Measurements from ENCODE around the gene NARF.
"Not testable (repeated sequence)": the region's sequence is repeated elsewhere in the genome, so short reads cannot be mapped to it uniquely, and the experiment has no call there.

NARF gene

DNA sequence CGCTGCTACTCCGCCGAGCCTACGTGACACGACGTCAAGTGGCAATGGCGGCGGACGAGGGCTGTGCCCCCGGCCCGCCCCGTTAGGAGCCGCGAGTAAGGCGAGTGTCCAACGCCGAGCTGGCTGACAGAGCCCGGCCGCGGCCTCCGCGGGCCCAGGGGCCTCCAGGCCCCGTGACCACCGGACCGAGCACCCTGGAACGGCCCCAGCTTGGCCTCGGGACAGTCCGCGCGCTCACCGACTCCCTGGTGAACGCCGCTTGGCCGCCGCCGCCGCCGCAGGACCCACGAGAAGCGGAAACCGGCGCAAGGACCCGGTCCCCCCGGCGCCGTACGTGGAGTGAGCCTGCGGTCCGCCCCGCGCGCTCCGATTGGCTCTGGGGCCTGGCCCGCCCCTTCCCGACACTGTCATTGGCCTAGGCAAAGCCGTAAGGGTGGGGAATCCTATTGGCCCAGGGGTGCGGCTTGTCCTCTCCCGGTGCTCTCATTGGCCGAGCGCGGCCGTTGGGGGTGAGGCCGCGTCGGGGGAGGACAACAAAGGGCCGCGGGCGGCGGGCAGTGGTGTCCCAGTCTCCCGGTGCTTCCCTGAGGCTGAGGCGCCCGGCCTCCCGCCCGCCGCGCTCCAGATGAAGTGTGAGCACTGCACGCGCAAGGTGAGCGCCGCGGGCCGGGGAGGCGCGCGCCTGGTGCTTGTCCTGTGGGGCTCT is at the start of gene NARF:
Gene NARF, plus strand, starts transcription at position 563 of the 706 bp plus-strand sequence. Its CDS starts 63 bp downstream, at position 626.
- peak; percentile 100 for DNase-seq (ENCODE audit: low spot score)

DNA sequence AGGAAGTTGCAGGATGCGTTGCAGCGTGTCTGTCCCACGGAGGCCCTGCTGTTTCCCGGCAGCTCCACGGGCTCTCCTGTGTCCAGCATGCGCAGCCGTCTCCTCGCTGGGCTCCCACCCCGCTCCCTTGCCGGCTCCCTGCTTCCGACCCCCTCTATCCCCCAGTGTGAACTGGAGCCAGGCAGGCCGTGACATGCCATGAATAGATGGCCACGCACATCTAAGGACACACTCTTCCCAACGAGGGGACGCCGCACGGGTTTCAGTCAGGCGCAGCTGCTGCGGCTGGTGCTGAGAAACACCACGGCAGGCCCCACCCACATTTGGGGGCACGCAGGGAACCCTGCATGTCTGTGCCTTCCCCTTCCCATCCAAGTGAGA is 49.6 kb upstream of the NARF start:
- no peak for DNase-seq (ENCODE audit: low spot score)

DNA sequence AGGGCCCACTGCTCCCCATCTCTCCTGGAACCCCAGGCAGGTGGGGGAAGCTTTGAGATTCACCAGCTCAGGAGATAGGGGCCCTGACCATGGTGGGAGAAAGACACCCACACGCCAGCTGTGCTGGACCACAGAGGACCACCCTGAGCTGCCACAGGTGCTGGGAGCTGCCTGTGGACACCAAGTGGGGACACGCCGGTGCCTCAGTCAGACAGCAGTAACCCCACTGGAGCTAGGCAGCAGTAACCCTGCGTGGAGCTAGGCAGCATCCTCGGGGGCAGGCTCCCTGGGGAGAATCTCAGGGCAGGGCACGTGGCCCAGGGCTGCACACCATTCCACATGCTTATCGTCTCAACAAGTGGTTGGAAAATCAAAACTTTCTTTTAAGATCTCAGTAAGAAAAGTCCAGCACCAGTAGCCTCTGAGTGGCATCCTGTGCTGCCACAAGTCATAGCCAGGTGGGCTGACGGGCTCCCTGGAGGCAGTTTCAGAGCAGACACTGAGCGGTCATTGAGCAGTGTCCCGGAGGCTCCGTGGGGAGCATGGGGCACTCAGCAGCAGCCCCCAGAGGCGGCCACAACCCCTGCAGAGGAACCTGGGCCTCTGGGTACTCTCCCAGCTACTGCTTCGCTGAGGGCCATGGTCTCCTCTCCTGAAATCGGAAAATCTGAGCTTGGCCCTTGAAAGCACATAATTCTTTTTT is 48.4 kb upstream of the NARF start:
- DNase-seq (ENCODE audit: low spot score): no peak

DNA sequence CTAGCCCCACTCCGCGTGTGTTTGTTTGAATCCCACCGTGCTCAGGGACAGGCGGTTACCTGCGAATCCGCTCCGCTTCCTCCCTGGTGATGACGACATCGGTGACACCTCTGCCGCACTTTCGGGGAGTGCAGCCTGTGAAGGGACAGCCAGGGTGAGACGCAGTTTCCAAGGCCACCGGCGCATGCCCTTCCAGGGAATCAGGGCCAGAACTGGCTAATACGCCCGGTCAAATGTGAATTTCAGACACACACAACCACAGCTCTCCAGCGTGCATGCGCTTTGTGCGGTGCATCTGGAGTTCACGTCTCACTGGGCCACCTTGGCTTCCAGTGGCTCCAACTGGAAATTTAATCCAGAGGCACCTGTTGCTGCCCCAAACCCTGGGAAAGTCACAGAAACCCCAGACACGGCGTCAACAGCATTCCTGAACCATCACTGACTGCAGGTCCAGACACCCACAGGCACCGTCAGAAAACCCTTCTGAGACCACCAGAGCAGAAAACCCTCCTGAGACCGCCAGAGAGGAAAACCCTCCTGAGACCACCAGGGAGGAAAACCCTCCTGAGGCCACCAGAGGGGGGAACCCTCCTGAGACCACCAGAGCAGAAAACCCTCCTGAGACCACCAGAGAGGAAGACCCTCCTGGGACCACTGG is 47.0 kb upstream of the NARF start:
- no peak for DNase-seq (ENCODE audit: low spot score)

DNA sequence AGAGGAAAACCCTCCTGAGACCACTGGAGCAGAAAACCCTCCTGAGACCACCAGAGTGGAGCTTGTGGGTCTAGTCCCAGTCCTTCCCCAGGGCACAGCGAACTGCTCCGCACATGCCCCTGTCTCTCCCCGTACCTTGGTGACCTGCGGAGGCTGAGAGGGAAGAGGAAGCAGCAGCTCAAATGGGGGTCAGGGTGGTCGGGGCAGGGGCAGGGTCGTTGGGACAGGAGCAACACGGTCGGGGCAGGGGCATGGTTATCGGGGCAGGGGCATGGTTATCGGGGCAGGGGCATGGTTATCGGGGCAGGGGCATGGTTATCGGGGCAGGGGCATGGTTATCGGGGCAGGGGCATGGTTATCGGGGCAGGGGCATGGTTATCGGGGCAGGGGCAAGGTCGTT is 46.5 kb upstream of the NARF start:
- not testable (repeated sequence) for DNase-seq (ENCODE audit: low spot score)

DNA sequence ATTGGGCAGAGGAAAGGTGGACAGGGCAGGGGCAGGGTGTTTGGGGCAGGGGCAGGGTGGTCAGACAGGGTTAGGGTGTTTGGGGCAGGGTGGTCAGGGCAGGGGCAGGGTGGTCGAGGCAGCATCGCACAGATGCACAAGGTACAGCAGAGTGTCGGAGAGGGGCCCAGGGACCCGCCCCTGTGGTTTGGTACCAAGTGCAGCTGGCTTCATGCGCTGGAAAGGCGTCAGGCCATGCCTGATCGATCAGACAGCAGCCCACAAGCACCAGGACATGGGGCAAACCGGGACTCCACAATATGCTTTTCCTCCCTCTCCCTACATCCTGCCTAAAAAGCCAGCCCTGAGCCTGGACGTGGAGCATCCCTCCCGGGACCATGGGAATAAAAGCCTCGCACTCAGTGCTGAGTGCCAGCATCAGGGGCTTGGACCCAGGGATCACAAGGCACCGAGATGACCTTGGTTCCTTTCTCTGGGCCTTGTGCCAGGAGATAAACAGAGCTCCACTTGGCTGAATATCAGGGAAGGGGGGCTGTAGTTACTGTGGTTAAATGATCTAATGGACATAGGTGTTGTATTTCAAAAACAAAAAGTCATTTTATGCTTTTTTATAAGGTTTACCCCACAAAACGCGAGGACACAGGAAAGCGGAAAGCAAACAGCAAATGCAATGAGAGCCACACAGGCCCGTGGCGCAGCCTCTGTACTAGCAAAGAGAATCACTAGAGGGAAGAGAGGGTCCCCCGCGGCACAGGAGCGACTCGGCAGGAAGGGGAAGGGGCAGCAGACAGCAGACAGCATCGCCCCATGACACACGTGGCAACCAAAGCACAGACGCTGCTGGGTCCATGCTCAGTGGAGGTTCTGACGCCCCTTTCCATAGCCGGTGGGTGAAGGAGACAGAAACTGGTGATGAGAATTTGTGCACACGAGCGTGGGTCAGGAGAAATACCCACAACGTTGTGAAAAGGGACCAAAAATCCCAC is 45.7 kb upstream of the NARF start:
- no peak for DNase-seq (ENCODE audit: low spot score)

DNA sequence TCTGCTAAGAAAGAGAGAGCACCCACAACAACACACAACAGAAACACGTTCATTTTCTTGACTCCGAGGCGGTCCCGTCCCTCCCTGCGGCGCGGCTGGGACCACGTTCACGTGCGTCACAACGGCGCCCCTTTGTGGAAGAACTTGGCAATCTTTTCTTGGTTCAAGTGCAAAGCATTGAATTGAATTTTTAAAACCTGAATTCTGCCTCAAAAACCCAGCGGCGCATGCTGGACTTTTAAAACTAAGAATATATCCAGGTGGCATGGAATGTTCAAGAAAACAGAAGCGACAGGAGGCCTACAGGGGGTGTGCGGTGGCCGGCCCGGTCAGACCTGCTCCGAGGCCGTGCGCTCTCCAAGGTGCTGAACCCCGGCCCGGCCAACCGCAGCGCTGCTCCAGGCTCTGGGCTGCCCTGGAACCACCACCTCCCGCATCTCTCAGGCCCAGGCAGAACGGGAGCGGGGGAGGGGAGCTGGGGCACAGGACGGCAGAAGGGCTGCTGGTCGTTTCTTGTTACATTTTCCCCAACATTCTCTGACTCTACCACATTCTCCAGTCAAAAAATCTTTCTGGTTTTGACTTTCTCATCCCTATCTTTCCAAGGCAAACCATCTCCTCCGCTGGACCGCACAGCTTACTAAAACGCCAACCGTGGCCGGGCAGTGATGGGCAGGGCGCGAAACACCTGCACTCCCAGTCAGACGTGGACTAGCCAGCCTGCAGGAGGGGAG is 43.8 kb upstream of the NARF start:
- DNase-seq (ENCODE audit: low spot score): peak; percentile 93

DNA sequence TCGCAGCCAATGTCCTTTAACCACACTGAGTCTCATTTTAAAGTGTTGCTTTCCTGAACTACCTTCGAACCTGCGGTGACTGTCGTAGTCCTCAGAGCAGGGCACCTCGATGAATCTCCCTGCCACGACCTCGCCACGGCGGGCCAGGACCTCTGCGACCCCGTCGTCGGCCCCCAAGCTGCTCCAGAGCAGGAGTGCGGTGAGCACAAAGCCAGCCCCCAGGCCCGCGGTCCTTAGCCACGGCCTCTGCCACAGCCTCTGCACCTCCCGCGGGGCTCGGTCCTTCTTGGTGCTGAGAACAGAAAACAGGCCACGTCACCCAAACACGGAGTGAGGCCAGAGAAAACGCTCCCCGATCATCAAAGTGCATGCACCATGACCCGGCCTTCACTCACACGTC is 43.2 kb upstream of the NARF start:
- DNase-seq (ENCODE audit: low spot score): no peak

DNA sequence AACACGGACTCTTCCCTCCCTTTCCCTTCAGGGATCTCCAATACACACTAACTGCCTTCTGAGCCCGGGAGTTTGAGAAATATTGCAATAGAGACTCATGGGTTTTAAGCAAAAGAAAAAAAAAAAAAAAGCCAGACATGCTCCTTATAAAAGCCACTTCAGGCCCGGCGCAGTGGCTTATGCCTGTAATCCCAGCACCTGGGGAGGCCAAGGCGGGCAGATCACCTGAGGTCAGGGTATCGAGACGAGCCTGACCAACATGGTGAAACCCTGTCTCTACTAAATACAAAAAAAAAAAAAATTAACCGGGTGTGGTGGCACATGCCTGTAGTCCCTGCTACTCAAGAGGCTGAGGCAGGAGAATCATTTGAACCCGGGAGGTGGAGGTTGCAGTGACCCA is 42.8 kb upstream of the NARF start:
- no peak for DNase-seq (ENCODE audit: low spot score)

DNA sequence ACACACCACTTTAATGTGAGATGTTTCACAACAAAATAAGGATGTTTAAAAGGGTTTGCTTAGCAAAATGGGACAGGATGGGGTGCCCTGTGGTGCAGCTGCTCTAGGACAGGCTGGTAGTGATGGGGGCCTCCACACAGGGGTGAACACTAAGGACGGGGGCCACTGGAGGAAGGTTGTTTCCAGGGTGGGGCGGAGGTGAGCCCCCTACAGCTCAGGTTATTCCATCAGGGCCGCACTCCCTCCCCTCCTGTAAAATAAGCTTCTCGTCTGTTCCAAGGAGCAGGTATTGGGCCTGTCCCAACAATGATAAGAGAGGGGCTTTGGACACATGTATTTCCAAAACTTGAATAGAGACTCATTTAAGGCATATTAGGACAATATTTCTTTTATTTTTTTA is 42.3 kb upstream of the NARF start:
- no peak for DNase-seq (ENCODE audit: low spot score)

DNA sequence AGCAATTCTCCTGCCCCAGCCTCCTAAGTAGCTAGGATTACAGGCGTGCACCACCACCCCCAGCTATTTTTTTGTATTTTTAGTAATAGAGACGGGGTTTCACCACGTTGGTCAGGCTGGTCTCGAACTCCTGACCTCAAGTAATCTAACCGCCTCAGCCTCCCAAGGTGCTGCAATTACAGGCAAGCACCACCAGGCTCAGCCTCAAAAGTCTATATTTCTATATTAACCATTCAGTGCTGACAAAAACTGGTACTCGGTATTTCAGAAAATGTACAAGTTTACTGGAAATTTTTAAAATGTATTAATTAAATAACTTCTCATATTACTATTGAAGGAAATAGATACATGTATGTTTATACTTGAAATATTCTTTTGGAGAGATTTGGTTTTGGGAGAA is 41.8 kb upstream of the NARF start:
- DNase-seq (ENCODE audit: low spot score): no peak

DNA sequence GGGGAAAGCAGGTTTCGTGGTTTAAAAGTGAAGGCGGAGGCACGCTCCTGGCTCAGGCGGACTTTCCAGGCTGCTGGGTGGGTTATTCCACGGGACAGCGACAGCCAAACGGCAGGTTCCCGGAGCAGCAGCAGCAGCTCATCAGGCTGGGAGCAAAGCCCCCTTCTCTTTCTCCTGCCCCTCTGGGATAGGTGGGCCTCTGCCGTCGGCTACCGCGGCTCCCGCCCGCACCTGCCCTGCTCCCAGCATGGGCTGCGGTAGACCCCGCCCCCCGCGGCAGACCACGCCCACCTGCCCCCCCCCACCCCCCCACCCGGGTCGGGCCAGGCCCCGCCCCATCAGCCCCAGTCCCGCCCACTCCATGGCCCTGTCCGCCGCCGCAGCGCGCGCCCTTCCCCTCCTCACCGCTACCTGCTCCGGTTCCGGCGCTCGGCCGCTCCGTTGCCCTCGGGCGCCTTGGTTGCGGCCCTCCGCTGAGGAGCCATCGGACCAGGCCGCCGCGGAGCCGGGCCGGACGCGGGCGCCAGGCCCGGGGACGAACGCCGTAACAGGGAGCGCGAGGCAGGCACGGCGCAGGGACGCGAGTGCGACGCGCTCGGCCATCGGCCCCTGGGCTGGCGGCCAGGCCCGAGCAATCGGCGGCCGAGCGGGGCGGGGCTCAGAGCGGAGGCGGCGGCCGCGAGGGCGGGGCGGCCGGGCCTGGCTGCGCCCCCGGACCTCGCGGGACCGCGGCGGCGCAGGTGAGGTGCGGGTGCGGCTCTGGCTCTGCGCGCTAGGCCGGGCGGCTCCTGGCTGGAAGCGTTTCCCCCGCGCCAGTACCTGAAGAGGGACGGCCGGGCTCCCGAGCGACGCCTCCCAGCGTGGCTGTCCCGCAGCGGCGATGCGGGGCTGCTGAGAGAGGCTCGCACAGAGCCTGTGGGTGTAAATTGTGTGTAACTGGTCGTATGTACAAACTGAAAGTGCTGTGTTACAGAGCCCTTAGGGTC is 40.2 kb upstream of the NARF start, which contains the start of the genes HEXD and OGFOD3:
Gene HEXD, plus strand, starts transcription at position 347 of the 986 bp plus-strand sequence. CDS start 1,453 bp downstream, outside the sequence.
Gene OGFOD3, minus strand, starts transcription at position 586 of the 986 bp plus-strand sequence. Its CDS starts 101 bp downstream, at position 485.
- DNase-seq (ENCODE audit: low spot score): peak; percentile 97

DNA sequence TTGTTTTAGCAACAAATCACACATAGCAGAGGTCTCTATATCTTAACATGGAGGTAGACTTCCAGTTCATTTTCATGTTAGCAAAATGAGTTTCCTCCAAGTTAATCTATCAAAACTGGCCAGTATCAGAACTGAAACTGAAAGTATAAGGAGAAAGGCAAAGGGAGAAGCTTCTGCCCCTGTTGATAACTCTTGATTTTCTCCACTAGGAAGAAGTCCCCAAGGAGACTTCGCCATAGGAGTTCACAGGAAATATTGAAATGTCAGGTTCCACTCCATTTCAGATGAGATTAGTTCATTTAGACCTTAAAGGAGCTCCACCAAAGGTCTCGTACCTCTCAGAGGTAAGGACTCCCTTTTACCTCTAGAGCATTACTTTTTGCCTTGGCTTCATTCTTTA is 39.0 kb upstream of the NARF start:
- DNase-seq (ENCODE audit: low spot score): no peak

DNA sequence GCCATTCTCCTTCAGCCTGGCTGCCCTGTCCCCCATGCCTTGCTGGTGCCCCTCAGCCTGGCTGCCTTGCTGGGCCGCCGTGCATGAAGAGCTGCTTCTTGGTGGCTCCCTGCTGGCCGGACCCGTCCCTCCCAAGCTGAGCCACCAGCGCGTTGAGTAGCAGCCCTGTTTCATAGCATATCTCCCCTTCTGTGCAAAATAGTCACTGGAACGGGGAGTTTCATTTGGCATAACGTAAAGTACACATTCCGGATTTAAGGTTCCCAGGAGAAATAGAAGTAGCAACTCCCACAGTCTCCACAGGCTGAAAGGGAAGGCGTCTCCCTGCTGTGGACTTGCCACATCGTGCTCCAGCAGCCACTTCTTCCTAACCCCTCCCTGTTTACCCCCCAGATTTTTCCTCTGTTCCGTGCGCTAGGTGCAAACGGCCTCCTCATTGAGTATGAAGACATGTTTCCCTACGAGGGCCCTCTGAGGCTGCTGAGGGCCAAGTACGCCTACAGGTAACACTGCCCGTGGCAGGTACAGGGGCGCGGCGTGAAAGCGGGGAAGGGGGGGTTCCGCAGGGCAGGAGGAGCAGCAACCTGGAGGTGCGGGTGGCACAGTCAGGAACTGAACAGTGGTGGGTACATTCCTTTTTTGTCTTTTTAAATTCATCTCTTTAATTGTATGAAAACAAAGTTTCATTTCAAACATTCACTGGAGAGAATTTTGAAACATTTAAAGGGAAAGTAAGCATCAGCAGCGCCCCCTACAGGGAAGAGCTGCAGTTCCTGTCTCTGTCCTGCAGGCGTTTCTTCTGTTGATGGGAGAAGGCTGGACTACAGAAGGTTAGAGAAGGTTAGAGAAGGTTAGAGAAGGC is 34.3 kb upstream of the NARF start:
- no peak for DNase-seq (ENCODE audit: low spot score)

DNA sequence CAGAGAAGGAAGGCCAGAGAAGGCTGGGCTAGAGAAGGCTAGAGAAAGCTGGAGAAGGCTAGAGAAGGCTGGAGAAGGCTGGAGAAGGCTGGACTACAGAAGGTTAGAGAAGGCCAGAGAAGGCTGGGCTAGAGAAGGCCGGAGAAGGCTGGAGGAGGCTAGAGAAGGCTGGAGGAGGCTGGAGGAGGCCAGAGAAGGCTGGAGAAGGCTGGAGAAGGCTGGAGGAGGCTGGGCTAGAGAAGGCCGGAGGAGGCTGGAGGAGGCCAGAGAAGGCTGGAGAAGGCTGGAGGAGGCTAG is 33.7 kb upstream of the NARF start:
- DNase-seq (ENCODE audit: low spot score): no peak

DNA sequence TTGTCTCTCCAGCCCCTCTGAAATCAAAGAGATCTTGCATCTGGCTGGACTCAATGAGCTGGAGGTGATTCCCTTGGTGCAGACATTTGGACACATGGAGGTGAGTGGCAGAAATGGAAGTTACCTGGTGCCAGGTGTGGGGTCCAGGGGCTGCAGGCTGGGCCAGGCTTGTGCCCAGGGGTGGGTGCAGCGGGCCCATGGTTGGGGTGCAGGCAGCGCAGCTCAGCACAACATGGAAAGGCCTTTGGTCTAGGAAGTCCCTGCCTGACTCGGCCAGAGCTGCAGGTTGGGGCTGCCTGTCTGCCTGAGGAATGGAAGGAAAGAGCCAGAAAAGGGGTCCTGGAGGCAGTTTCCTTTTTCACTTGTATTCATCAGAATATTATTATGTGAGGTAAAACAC is 30.0 kb upstream of the NARF start:
- DNase-seq (ENCODE audit: low spot score): no peak

DNA sequence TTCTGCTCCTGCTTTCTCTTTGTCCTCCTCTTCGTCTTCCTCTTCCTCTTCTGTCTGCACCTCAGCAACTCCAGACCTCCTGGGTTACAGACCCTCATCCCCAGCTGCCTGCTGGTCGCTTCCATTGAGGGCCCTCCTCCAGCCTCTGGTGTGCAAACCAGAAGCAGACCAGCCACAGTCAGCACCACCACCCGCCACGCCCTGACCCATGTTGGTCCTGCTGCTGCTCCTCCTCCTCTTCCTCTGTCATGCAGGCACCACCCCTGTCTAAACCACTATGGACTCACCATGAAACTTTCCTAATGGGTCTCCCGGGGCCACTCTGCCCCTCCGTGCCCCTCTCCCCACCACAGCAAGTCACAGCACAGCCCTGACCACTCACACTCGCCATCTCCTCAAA is 28.7 kb upstream of the NARF start:
- DNase-seq (ENCODE audit: low spot score): no peak

DNA sequence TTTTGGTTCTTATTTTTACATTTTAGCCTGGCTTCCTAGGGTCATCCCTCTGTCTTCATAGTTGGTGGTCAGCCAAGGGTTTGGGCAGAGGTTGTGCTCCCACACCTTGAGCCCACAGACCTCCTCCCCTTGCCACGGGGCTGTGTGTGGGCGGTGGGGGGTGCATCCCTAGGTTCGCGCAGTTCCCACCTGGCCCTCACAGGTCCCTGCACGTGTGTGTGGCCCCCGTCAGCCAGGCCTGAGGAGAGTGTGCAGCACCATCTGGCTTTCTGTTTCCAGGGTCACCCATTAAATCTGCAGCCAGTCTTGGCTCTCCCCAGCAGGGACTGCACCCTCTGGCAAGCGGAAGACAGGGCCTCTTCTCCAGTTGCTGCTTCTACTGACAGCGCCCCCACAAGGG is 26.5 kb upstream of the NARF start:
- DNase-seq (ENCODE audit: low spot score): no peak

DNA sequence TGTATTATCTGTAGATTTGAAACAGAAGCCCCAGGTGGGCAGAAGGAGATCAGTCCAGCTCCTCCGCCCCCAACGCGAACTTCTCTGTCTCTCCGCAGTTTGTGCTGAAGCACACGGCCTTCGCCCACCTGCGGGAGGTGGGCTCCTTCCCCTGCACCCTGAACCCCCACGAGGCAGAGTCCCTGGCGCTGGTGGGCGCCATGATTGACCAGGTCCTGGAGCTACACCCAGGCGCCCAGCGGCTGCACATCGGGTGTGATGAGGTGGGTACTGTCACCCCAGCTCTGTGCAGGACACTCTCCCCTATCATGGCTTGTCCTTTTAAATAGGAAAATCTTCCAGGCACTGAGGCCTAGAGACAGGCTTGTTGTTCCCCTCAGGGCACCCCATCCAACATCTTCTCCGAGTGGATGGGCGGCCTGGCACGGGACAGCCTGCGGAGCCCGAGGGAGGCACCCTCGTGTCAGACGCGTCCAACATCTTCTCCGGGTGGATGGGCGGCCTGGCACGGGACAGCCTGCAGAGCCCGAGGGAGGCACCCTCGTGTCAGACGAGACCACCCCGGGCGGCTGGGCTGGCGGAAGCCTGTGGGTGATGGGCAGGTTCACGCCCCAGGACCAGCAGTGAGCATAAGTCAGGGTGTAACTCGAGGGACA is 24.9 kb upstream of the NARF start:
- no peak for DNase-seq (ENCODE audit: low spot score)
